Body of pancreas (tissue), 4 donors: ENCODE measurements around the gene NT5C. TPM values are rescaled to one million over a fixed set of nuclear protein-coding genes. Genes with fewer than 3 reads are reported as not detected.
"Not testable (repeated sequence)": the region's sequence is repeated elsewhere in the genome, so short reads cannot be mapped to it uniquely, and the experiment has no call there.

Source experiments
- ATAC-seq: fragments of 150-250 bp; one replicate; pipeline ENCODE4 v1.9.1; 2016
- DNase-seq, 4 donors: peaks; one replicate each; pipeline ENCODE4 v3.0.0-alpha.2; 2019
- H3K27ac ChIP-seq, 4 donors: fragments of 200-600 bp; sonication (generic); 1 replicate in 3 of 4; 2 replicates in 1 of 4; pipeline versions ENCODE4 v1.5.1 to v1.6.1; 2016 to 2019; ENCODE audit warnings: mild to moderate bottlenecking in 1 of 4, mixed read lengths in 1 of 4, moderate library complexity in 1 of 4
- H3K27me3 ChIP-seq, 2 donors: fragments of 200-600 bp; sonication (generic); one replicate each; pipeline ENCODE4 v1.6.0; 2016; ENCODE audit warnings: mild to moderate bottlenecking in 1 of 2
- H3K36me3 ChIP-seq, 2 donors: fragments of 200-600 bp; sonication (generic); replicated peaks in 1 of 2; 2 replicates each; pipeline ENCODE4 v1.5.1; 2016; ENCODE audit warnings: low read depth in 2 of 2; ENCODE audit not compliant: insufficient read depth in 1 of 2
- H3K4me1 ChIP-seq: fragments of 200-600 bp; sonication (generic); one replicate; pipeline ENCODE4 v1.6.0; 2016
- H3K4me3 ChIP-seq, 2 donors: fragments of 200-600 bp; sonication (generic); 1 replicate in 1 of 2; 2 replicates in 1 of 2; pipeline ENCODE4 v1.5.1; 2016 to 2019
- H3K9me3 ChIP-seq, 3 donors: fragments of 200-600 bp; sonication (generic); 1 replicate in 2 of 3; 2 replicates in 1 of 3; pipeline ENCODE4 v1.5.1; 2016
- CTCF ChIP-seq, 7 experiments: fragments of 450-650 bp in 4 of 7; fragments of 200-600 bp in 3 of 7; sonication (generic) in 3 of 7; IDR thresholded peaks; one replicate each; pipeline ENCODE4 v1.5.1; 2016 to 2019; ENCODE audit warnings: antibody characterized with exemption in 7 of 7
- POLR2A ChIP-seq, 3 donors: fragments of 450-650 bp; IDR thresholded peaks; one replicate each; pipeline ENCODE4 v1.6.1; 2016; ENCODE audit warnings: antibody characterized with exemption in 3 of 3, mild to moderate bottlenecking in 2 of 3
- WGBS, 2 donors: methylation state at CpG; one replicate each; pipeline ENCODE4 v1.1.5; 2017; 5-methylcytosine and 5-hydroxymethylcytosine counted together
- intact Hi-C: fragments of 100-400 bp; cut with DNase I; formaldehyde crosslinking; loops from one replicate; pipeline ENCODE4 v1.15.1; 2023
- total RNA-seq, 2 donors: library from RNA; depleted of rRNA; stranded (reverse); fragments of >200 nt; gene quantifications; one replicate each; pipeline ENCODE4 v1.1.0, GENCODE V29; 2016

NT5C gene
- total RNA-seq, 2 donors from 2014 or later = 69.9 to 71.3 TPM

DNA sequence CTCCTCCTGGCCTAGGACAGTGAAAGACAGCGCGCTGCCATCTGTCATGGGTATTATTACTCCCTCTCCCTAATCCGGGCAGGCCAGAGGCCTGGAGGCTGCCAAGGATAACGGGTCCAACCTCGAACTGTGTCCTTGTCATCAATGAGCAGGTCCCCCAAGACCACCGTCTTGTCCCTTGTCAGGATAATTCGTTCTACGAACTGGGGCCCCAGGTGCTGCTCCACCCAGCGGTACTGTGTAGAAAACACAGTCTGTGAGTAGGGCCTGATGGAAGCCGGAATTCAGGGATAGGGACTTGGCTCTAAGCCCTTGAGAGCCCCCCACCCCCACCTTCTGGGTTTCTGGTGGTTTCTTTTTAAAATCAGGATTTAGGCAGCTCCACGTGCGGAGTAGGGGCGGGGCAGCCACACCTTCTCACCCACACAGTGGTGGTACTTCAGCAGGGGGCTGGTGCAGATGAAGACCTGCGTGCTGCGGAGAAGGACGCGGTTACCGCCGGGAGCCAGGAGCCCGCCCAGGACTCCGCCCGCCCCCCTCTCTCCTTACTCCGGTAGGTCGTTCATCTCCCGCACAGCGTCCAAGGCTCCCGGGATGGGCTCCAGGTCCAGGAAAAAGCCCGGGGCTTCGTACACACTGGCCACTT is 787 bp downstream of the NT5C start:
- peak overlapping the region; percentile 48 to 89 (median 87) for H3K27ac ChIP-seq
- H3K4me3 ChIP-seq = peak overlapping the region; percentile 76 to 92
- no peak for TF ChIP-seq POLR2A (IDR thresholded peaks at IDR 0.05)
- peak in 6 of 7 experiments; percentile 28 to 49 (median 46) for TF ChIP-seq CTCF (IDR thresholded peaks at IDR 0.05)
- peak; percentile 44 to 52 (median 48) for DNase-seq
- intact Hi-C loops = no loop called here
- WGBS, 2 donors = 7 to 10% methylated on average over 6 to 29 of the region's 29 CpGs
- H3K36me3 ChIP-seq = no peaks in the 10 kb centered on the region
- H3K27me3 ChIP-seq = no peaks in the 10 kb centered on the region
- peak; percentile 57 for ATAC-seq
- H3K9me3 ChIP-seq = no peaks in the 10 kb centered on the region
- peaks cover 18% of the 10 kb centered on the region for H3K4me1 ChIP-seq

DNA sequence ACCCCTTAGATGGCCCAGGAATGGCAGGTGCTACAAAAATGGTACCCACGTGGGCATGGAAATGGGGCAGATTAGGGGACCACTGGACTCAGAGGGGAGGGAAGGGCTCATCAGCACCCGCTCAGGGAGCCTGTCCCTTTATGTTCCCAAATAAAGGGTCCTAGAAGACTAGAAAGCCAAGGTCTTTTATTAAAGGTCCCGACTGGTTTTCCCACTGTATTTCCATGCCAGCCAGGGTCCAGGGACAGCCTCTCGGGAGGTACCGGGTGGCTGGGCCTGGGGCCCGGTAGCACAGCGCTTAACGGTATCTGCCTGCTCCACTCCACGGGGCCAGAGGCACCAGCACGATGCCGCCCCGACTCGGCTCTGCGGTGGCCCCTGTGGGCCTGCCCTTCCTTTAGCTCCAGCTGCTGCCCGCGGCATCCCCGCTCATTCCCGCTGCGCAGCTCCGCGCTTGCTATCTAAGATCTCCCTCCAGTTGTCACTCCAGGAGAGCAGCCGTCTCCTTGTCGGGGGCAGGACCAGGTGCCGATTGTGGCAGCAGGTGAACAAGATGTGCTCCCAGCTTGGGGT is 1.4 kb downstream of the NT5C start:
- 67 to 76% methylated on average over 20 to 24 of the region's 24 CpGs for WGBS, 2 donors
- ATAC-seq (no peak), DNase-seq (peak in 1 of 4 donors; percentile 25)
- Histone ChIP-seq H3K9me3 (no peaks in the 10 kb centered on the region), H3K36me3 (no peaks in the 10 kb centered on the region), H3K27me3 (no peaks in the 10 kb centered on the region), H3K27ac (peak overlapping the region in 3 of 4 donors; percentile 85 to 89 (median 89)), H3K4me1 (peaks cover 18% of the 10 kb centered on the region), H3K4me3 (no peak overlapping the region)
- no peak for TF ChIP-seq POLR2A (IDR thresholded peaks at IDR 0.05)
- no peak for TF ChIP-seq CTCF (IDR thresholded peaks at IDR 0.05)
- intact Hi-C loops = no loop called here

DNA sequence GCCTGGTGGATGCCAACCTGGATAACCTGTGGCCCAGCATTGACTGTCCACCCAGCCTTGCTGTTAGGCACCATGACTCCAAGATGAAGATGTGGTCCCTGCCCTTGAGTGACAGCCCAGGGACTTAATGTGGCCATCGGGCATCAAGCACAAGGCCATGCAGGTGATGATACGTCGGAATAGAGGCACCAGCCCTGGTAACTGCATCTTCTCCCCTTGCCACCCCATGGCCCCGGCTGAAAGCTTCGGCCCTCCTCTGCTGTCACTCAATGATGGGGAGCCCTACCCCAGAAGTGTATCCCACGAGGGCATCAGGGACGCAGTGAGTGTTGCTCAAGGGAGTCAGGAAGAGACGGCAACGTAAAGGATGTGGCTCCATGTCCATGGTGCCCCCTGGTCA is 2.0 kb downstream of the NT5C start:
- WGBS, 2 donors = 84 to 89% methylated on average over 5 to 9 of the region's 9 CpGs
- intact Hi-C loops = no loop called here

DNA sequence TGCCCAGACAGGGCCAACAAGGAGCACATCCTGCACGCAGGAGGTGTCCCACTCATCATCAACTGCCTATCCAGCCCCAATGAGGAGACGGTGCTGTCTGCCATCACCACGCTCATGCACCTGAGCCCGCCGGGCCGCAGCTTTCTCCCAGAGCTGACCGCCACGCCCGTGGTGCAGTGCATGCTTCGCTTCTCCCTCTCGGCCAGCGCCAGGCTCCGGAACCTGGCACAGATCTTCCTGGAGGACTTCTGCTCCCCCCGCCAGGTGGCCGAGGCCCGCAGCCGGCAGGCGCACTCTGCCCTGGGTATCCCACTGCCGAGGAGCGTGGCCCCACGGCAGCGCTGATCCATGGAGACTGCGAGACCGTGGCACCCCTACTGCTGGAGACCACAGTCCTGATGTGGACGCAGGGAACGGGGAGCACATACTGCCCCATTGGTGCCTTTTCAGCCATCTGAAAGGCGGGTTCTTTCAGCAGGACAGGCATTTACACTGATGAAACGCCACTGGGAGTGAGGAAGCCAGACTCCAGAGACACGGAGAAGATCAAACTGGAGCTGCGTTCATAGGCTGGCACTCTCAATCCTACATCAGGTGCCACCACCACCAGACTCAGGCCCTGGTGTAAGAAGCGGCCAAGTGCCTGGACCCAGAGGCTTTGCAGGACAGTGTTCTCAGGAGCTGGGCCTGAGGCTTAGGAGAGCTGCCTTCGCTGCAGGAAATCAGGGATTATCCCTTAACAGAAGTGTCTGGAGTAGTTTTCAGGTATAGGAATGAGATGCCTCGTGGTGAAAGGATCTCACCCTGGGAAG is 2.6 kb downstream of the NT5C start:
- 88 to 93% methylated on average over 5 to 29 of the region's 33 CpGs for WGBS, 2 donors
- Histone ChIP-seq H3K27me3 (no peaks in the 10 kb centered on the region), H3K27ac (no peak overlapping the region), H3K36me3 (no peaks in the 10 kb centered on the region), H3K9me3 (no peaks in the 10 kb centered on the region), H3K4me1 (peaks cover 26% of the 10 kb centered on the region), H3K4me3 (no peak overlapping the region)
- ATAC-seq = no peak
- TF ChIP-seq CTCF (IDR thresholded peaks at IDR 0.05) (no peak), POLR2A (IDR thresholded peaks at IDR 0.05) (no peak)
- intact Hi-C loops = no loop called here
- DNase-seq = no peak

More for the DNA sequence above, 2.0 kb downstream of the NT5C start:
- H3K36me3 ChIP-seq = no peaks in the 10 kb centered on the region
- DNase-seq (no peak), ATAC-seq (no peak)
- H3K4me3 ChIP-seq = no peak overlapping the region
- H3K4me1 ChIP-seq = peaks cover 19% of the 10 kb centered on the region
- no peaks in the 10 kb centered on the region for H3K27me3 ChIP-seq
- H3K27ac ChIP-seq = no peak overlapping the region
- TF ChIP-seq POLR2A (IDR thresholded peaks at IDR 0.05) (no peak), CTCF (IDR thresholded peaks at IDR 0.05) (no peak)
- no peaks in the 10 kb centered on the region for H3K9me3 ChIP-seq

- H3K36me3 ChIP-seq, H3K4me3 ChIP-seq, DNase-seq, ATAC-seq, H3K27me3 ChIP-seq, H3K27ac ChIP-seq, intact Hi-C loops, H3K9me3 ChIP-seq: not testable (repeated sequence)
- 84 to 88% methylated on average over 5 of the region's 5 CpGs for WGBS, 2 donors
- peaks cover 28% of the 10 kb centered on the region for H3K4me1 ChIP-seq
Observed at GRCh38 chr17:75127936-75128335, 3.6 kb downstream of the NT5C start.
